ENCODE data around the gene GNB5.
A peak's percentile ranks its signal among the peaks of the same experiment; 100 is the strongest.
"Not testable (repeated sequence)": the region's sequence is repeated elsewhere in the genome, so short reads cannot be mapped to it uniquely, and the experiment has no call there.

Gene GNB5

GRCh38 chr15:52204657-52205056 is 13.5 kb upstream of the GNB5 start:
- no peak for DNase-seq

- DNase-seq: no peak
Measured at GRCh38 chr15:52200831-52201365, 9.7 kb upstream of the GNB5 start.

- DNase-seq: no peak
Measured at GRCh38 chr15:52199271-52199670, 8.1 kb upstream of the GNB5 start.

- no peak for DNase-seq
Measured at GRCh38 chr15:52196891-52197290, 5.7 kb upstream of the GNB5 start.

GRCh38 chr15:52193791-52194190 is 2.6 kb upstream of the GNB5 start:
- no peak for DNase-seq

DNA sequence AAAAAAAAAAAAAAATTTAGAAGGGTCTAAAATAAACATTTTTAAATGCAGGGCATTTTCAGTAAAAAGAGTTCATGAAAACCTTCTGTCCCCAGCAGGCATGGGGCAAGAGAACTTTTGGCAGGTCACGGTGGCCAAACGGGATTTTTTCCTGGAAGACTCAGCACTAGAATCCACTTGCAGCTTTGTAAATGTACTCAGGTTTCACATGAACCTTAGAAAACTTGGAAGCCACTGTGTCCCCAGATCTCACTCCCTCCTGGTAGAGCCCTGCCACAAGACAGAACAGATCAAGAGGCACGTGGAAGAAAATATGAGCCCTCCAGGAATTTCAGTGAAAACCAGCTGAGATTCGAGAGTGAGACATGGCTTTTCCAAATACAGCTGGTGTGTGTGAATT is 2.1 kb upstream of the GNB5 start:
- DNase-seq: no peak

DNA sequence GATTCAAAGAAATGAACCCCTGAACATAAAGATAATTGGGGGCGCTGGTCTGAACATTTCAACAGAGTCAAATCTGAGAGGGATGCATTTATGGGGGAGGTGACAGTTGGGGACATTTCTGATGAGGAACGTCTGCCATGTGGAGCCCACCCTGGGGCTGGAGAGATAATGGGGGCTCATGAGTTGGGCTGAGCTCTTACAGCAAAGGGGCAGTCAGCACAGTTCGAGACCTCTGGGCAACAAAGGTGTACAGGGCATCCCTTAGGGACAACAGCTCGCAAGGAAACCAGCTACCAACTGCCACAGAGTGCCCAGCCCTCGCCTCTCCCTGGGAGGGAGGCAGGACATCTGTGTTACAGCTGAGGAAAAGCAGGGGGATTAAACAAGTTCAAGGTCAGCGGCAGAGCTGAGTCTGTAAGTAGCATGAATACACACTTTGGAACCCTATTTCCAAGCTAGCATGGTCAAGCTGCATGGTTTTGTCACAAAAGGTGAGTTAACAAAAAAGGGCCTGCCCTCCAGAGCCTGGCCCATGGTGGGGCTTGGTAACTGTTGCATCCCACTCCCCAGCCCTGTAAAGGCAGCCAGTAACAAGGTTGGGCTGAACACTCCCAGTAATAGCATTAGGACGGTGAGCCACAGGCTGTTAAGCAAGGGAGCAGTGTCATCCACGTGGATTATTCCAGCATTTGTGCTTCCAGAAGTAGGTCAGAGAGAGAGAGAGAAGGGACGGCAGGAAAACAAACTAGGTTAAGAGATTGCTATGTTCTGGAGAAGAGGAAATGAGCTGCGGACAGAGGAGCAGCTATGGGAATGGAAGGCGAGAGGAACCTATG is 4.3 kb downstream of the GNB5 start:
- DNase-seq: no peak

DNA sequence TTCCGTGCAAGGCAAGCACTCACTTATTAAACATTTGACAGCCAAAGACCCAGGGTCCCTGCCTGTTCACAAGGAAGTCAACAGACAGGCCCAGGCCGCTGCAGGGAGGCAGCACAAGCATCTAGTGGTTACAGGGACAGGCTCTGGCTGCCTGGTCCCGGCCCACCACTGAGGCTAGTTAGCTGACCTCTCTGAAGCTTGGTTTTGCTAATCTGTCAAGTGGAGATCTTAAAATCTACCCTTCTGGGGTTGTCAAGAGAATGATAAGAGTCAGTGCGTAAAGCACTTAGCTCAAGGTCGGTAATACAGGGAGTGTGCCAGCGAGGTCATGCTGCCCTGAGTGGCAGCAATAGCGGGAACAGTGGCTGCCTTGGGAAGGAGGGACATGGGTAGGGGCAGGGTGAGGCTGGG is 6.0 kb downstream of the GNB5 start:
- no peak for DNase-seq

DNA sequence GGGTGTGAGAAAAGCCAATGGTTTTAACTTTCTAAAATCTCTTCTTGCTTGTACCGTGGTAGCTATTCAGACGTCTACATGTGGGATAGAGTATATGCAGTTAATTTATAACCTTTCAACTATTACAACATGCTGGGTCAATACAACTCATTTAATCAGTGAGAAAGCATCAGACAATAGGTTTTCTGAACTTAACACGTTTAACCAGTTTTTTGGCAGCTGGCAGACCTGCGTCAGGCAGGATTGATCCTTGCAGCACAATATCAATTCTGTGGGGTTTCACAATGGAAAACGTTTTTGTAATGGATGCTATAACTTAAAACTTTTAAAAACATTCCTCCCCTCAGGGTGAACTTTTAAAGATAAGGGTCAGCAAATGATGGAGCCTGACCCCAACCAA is 6.5 kb downstream of the GNB5 start:
- no peak for DNase-seq

DNA sequence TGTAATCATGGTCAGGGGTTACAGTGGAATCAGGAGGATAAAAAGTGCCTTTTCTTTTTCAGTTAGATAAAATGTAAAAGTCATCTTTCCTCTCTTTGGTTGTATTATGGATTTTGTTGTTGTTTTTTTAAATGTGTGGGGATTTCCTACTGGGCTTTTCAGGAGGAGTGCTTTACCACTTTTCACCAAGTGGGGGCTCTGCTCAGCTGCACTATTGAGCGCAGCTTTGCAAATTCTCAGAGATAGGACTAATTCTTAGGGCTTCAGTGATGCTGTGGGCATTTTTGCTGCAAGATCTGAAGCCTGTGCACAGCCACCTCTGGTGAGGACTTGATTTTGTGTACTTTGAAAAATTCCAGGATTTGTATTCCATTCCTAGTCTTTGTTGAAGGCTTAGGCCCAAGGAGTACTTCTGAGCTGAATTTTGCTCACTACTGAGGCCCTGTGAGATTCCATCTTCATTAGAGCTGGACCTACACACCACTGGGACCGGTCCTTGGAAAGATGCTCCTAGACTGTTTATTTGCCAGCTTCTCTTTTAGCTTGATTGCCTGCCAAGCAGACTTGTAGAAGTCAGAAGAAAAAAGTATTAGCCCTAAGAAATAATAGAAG is 7.5 kb downstream of the GNB5 start:
- DNase-seq: no peak

DNA sequence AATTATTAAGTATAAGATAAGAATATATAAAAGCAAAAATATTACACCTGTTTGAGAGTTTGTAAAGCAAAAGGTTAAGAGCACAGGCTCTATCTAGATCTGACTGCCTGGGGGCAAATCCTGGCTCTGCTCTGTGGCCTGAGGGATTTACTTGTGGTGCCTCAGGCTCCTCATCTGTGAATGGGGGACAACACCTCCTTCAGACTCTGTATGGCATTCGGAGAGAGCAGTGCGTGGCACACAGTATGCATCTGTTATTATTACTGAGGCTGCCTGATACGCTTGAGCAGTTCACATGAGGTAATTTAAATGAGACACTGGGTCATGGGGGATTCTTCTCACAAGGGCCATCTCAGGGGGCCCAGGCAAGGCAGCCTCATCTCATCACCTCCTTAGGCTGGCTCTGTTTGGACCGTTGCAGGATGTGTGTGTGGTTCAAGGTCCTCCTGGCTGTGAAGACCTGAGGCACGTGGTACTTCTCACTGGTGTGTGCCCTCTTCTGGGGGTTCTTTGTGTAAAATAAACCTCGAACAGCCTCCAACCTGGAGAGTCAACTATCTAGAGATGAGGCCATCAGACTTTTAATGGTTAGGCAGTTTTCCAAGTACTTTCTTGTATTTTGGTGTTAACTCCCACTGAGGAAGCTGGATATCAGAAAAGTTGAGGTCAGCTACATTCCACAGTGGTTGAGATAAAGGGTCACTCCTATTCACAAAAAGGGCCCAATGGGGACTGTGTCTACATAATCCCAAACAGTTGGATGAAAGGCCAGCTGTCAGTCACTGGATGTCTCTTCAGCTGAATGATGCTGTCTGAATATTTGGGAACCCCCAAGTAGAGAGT is 9.0 kb downstream of the GNB5 start:
- DNase-seq: no peak

GRCh38 chr15:52180851-52181450 is 10.2 kb downstream of the GNB5 start:
- no peak for DNase-seq

DNA sequence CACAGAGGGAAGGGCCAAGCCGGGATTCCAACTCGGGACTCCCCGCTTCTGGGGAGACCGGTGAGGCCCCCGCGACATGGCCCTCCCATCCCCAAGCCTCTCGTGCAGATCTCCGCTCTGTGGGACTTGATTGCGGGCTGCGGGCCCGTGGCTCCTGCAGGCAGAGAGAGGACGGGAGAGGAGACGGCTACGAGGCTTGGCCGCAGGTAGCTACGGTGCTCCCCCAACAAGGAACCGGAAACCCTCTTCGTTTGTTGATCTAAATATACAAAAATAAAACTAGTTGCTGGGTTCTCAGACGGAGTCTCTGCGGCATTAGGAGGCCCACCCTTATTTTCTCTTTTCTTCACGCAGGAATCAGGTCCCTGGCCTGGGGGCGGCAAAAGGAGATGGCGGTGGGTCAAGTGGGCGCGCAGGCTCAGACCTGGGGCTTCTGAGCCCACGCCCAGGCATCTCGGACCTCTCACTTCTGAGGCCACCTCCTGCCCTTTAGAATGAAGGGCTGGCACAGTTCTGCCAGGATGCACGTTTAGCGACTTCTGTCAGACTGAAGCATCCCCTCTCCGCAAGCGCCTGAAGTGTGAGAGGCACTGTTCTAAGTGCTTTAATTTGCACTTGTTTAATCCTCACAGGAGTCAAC is 10.9 kb downstream of the GNB5 start:
- peak; percentile 10 for DNase-seq

DNA sequence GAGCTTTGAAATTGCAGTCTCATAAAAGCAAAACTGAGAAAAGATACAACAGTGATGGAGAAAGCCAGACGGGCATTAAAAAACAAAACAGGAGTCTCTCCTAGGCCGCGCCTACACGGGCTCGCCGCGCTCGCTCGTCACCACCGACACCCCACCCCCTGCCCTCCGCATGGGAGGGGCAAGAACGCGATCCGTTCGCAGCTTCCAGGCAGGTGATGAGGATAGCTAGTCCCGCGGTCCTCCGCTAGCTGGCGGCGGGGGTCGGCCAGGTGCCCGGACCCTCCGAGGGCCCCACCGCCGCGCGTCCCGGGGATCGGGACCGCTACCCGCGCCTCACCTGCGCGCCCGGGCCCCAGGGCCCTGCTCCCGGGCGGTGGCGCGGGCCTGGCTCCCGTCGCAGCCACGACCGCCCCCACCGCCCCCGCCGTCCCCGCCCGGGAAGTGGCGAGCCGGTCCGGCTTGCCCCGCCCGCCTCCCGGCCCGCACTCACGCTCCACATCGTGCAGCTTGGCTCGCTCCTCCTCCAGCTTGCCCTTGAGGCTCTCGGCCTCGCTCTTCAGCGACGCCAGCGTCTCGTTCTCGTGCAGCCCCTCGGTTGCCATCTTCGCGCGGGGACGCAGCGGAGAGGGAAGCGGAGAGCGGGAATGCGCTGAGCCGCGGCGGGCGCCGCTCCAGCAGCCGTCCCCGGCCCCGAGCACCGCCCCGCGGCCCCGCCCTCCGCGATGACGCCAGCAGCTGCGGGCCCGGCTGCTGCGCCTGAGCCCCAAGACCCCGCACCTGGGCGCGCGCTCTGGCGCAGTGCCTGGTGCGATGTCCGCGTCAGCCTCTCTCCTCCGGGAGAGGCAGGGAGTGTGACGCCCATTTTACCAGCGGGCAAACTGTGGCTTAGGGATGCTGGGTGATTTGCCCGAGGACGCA is 11.7 kb downstream of the GNB5 start:
- peak; percentile 88 for DNase-seq

GRCh38 chr15:52178765-52179164 is 12.4 kb downstream of the GNB5 start:
- DNase-seq: no peak

GRCh38 chr15:52172869-52173268 is 18.3 kb downstream of the GNB5 start:
- DNase-seq: no peak

DNA sequence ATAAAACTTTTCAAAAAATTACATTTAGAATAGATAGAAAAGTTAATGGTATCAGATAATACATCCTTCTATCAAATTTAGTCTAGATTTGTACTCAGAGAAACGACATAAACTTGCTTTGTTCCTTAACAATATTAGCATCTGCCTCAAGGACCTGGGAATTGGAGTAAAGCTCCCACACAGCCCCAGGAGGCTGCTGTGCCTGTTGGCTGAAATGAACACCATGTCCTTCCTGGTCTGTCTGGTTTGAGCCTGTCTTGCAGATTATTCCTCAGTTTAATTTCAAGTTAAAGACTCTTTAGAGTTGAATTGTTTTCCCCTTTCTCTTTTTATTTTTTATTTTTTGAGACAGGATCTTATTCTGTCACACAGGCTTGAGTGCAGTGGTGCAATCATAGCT is 19.4 kb downstream of the GNB5 start:
- no peak for DNase-seq

- DNase-seq: no peak
Measured at GRCh38 chr15:52171386-52171785, 19.8 kb downstream of the GNB5 start.

GRCh38 chr15:52170199-52170598 is 21.0 kb downstream of the GNB5 start:
- DNase-seq: not testable (repeated sequence)

DNA sequence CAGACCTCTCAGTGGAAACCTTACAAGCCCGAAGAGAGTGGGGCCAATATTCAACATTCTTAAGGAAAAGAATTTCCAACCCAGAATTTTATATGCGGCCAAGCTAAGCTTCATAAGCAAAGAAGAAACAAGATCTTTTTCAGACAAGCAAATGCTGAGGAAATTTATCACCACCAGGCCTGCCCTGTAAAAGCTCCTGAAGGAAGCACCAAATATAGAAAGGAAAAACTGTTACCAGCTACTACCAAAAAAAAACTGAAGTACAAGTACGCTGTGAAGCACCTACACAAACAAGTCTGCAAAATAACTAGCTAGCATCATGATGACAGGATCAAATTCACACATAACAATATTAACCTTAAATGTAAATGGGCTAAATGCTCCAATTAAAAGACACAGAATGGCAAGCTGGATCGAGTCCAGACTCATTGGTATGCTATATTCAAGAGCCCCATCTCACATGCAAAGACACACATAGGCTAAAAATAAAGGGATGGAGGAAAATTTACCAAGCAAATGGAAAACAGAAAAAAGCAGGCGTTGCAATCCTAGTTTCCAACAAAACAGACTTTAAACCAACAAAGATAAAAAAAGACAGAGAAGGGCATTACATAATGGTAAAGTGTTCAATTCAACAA is 25.6 kb downstream of the GNB5 start:
- DNase-seq: not testable (repeated sequence)

Data from activated effector memory CD4-positive, alpha-beta T cell treated with Interleukin-2 at 50 U/mL for 16 hours (primary cell).